ENCODE results near the gene OR2H1.

GRCh38 chr6:29507319-29507718 is 50.4 kb downstream of the OR2H1 start:
- TF ChIP-seq EZH2 (IDR thresholded peaks at IDR 0.05; ENCODE audit: borderline replicate concordance, low read depth, low read length, severe bottlenecking) = no peak
- no peak for TF ChIP-seq CTCF (IDR thresholded peaks at IDR 0.05; ENCODE audit: borderline replicate concordance, extremely low read depth, low read length, poor library complexity, severe bottlenecking)
